EL (cell line): Measurements from ENCODE around the gene S100A16.
"Not testable (repeated sequence)": the region's sequence is repeated elsewhere in the genome, so short reads cannot be mapped to it uniquely, and the experiment has no call there.

ENCODE experiments used
- DNase-seq: peaks from one replicate; pipeline ENCODE4 v3.0.0-alpha.2; 2016

Gene S100A16, protein sequence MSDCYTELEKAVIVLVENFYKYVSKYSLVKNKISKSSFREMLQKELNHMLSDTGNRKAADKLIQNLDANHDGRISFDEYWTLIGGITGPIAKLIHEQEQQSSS

DNA sequence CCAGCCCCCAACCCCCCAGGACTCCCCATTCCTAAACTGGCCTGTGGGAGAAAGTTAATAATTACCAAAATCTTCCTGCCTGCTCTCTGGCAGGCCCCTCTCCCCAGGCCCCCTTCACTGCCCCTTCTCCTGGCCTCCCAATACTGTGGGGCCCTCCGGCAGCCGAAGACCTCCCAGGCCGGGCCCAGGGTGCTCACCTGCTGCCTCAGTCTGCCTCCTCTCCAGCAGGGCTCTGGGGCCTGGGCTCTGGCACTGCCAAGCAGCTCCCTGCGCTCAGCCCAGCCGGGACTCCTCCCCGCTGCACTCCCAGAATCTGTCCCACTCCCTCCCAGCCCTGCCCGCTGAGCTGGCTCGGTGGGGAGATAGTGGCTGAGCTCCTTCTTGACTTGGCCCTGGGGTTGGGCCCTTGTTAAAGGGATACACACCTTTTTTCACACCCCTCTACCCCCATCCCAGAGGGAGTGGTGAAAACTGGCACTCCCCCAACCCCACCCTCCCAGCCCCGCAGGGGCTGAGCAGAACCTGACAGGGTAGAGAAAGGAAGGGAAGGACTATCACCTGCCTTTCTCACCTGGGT lies at the start of gene S100A16:
Gene S100A16 (minus strand): TSS at position 383 of the 577 bp plus-strand sequence. CDS start 4,986 bp downstream, outside the sequence.
- peak; percentile 77 for DNase-seq

GRCh38 chr1:153662269-153662668 lies 49.3 kb upstream of the S100A16 start:
- DNase-seq, result no peak

DNA sequence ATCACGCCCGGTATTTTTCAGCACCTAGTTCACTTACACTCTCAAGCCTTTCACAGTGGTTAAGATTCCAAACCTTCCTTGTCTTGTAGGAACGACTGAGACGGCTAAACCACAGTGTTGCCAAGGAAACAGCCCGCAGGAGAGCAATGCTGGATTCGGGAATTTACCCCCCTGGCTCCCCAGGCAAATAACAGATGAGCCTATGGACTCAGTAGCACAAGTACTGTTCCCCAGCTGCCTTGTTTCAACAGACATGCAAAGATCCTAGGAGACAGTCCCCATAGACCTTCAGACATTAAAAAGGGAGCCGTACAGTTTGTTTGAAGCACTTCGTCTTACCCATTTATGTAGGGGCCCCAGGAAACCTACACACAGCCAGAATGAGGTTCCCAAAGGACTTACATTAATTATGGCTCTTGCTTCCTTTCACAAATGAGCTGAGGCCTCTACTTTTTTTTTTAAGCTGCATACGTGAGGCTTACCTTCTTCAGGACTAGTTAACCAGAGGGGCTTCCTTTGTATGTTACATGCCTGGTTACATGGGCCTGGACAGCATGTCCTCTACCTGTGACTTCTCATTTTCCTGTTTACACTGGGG lies 48.3 kb upstream of the S100A16 start:
- DNase-seq, result no peak

GRCh38 chr1:153659656-153660055 lies 46.7 kb upstream of the S100A16 start:
- no peak for DNase-seq

- no peak for DNase-seq
These were observed 46.2 kb upstream of the S100A16 start for GRCh38 chr1:153659175-153659534.

GRCh38 chr1:153658400-153659174 lies 45.6 kb upstream of the S100A16 start, which contains the start of gene SNAPIN:
Gene SNAPIN, plus strand, starts transcription at chr1:153658703. Its CDS starts 41 bp downstream, at chr1:153658744.
- peak; percentile 86 for DNase-seq

DNA sequence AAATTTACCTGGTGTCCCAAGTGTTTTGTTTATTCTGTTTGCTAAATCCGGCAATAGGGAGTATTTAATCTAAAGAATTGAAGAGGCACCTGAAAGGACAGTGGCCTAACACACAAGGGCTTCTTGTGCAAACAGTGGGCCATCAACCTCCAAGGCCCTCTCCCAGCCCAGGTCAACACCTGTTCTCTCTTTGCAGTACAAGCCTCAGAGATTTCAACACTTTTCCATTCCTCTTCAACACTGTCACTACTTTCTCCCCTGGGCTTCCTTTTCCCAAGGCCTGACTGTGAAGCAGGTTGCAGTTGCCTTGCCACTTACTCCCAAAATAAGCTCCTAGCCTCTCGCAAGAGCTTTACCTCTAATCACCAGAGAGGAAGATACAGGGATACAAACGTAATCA lies 42.4 kb upstream of the S100A16 start:
- no peak for DNase-seq

DNA sequence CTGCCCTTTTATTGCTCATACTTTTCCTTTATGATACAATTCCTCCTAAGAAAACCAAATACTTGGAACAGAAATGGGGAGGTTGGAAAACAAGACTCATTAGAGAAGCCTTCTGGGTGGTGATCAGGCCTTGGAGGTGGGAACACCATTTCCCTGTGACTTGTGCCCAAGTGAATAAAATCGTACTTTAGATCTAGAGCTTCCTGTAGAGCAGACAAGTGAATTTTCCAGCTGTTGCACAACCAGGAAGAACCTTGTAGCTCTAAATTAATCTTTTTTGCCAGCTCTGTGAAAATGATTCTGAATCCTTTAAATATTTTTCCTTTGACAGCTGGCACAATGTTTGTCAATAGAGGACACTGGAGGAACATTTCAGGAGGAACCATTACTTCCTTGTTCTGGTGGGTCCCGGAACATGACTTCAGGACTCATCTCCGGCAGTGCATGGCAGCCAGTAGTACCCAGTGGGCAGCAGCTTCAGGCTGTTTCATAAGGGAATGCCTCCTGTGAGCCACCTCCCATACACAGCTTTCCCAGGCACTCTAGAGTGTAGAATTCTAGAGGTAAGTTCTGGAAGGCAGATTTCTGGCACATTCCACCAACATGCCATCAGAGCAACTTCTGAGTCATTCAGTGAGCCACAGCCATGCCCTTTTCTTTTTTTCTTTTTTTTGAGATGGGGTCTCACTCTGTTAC lies 40.0 kb upstream of the S100A16 start:
- DNase-seq, result peak; percentile 73

- no peak for DNase-seq
These were observed 38.8 kb upstream of the S100A16 start for GRCh38 chr1:153651771-153652170.

- DNase-seq, result no peak
These were observed 36.9 kb upstream of the S100A16 start for GRCh38 chr1:153649863-153650235.

- no peak for DNase-seq
These were observed 36.4 kb upstream of the S100A16 start for GRCh38 chr1:153649137-153649862.

- no peak for DNase-seq
These were observed 35.2 kb upstream of the S100A16 start for GRCh38 chr1:153648000-153648643.

GRCh38 chr1:153647346-153647714 lies 34.4 kb upstream of the S100A16 start:
- DNase-seq, result no peak

DNA sequence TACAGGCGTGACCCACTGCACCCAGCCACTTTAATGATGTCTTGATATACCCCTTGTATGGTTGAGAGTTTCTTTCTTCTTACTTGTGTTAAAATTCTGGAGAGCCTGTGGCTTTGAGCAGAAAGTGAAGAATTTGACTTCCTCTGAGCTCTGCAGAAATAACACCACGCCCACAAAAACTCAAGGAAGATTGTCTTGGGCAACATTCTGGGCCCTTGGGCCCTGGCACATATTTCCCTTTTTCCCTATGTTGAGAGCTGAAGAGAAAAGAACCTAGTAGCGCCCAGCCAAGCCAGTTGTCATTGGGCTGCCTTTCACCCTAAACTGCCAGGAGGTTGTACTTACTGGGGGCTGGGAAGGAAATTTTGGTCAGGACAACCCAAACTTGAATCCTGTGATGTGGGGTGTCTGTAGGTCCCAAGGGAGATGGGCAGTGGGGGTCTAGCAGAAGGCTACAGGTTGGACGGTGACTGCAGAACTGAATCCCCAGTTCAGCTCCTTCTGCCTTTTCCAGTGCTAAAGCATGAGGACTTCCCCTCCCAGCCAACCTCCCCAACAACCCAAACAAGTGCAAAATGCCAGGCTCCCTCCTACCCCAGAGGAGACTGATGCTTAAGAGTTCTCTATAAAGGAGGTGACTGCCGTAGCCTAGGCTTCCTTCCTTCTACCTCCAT lies 33.9 kb upstream of the S100A16 start:
- no peak for DNase-seq

GRCh38 chr1:153643816-153644215 lies 30.9 kb upstream of the S100A16 start:
- DNase-seq, result no peak

DNA sequence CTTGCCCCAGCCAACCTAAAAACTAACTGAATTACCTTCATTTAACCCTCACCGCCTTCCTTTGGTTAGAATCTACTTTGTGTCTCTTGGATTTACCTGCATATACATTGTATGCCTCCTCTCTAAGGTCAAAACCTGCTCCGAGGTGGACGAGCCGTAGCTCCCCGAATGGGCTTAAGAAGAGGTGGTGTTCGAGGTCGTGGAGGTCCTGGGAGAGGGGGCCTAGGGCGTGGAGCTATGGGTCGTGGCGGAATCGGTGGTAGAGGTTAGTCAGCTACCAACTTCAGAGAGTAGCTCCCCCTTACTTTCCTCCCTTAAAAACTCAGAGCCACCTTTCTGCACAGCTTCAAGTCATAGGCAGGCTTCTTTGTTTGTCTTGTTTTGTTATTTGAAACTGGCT lies 30.2 kb upstream of the S100A16 start:
- no peak for DNase-seq

- DNase-seq, result no peak
These were observed 29.2 kb upstream of the S100A16 start for GRCh38 chr1:153642161-153642560.

DNA sequence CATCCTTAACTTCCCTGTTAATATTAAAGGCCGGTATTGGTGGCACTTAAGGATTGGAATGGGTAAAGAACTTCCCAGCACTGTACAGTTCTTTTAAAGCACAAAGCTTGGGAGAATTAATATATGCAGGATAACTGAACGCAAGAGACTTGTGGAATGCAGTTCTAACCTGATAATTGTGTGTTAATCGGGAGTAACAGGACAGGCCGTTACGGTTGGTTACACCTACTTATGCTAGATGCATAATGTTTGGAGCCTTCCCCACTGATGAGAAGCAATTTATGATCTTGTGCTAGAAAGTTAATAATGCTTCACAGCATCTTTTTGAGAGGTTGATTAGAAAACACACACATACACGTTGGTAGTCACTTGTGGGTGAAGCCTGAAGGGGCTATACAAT lies 27.9 kb upstream of the S100A16 start:
- no peak for DNase-seq

DNA sequence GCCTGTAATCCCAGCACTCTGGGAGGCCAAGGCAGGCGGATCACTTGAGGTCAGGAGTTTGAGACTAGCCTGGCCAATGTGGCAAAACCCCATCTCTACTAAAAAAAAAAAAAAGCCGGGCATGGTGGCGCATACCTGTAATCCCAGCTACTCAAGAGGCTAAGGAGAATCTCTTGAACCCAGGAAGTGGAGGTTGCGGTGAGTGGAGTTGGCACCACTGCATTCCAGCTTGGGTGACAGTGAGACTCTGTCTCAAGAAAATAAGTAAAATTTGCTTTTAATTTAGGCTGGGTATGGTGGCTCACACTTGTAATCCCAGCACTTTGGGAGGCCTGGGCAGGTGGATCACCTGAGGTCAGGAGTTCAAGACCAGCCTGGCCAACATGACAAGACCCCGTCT lies 27.3 kb upstream of the S100A16 start:
- not testable (repeated sequence) for DNase-seq

- DNase-seq, result no peak
These were observed 26.3 kb upstream of the S100A16 start for GRCh38 chr1:153639280-153639679.

DNA sequence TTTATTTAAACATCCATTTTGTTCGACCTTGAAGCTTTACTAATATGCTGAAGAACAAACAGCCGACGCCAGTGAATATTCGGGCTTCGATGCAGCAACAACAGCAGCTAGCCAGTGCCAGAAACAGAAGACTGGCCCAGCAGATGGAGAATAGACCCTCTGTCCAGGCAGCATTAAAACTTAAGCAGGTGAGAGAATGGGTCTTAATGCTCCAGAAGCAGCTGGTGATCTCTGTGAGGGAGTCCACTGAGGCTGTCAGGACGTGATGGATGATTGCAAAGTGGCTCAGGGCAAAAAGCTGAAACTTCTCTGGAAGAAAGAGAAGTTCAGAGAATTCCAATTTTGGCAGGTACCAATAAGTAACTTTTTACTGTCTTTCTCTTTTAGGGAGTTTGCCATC lies 25.3 kb upstream of the S100A16 start:
- DNase-seq, result no peak

DNA sequence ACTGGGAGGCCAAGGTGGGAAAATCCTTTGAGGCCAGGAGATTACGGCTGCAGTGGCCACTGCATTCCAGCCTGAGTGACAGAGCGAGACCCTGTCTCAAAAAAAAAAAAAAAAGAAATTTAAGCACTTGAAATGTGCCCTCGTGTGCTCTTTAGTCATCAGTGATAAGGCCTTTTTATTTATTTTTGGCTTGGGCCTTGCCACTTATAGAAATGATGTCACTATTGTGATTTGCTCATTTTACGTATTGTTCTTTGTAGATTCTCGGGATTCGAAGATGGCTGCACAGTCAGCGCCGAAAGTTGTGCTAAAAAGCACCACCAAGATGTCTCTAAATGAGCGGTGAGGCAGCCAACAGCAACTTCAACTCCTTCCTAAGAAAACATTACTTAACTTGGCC lies 23.4 kb upstream of the S100A16 start:
- no peak for DNase-seq
